OCI-LY1 (cell line): ENCODE results near the gene NDFIP2.

Source experiments
- H2AFZ ChIP-seq: fragments of 200-600 bp; sonication (generic), shearing (Covaris generic); 2 replicates; pipeline ENCODE4 v1.6.0; 2014; ENCODE audit warnings: antibody characterized with exemption, mild to moderate bottlenecking, low read length
- H3F3A ChIP-seq: fragments of 200-600 bp; sonication (generic), shearing (Covaris generic); 2 replicates; pipeline ENCODE4 v1.6.0; 2014; ENCODE audit warnings: mild to moderate bottlenecking, antibody characterized with exemption, low read length, moderate library complexity; ENCODE audit not compliant: insufficient read depth
- H3K27ac ChIP-seq: fragments of 200-600 bp; sonication (generic); 2 replicates; pipeline ENCODE4 v1.5.1; 2014; ENCODE audit warnings: low read length, mixed run types, mild to moderate bottlenecking, low read depth; ENCODE audit not compliant: poor library complexity, severe bottlenecking
- H3K27me3 ChIP-seq: fragments of 200-600 bp; sonication (generic); 2 replicates; pipeline ENCODE4 v1.6.0; 2014; ENCODE audit warnings: antibody characterized with exemption, mild to moderate bottlenecking, low read length, moderate library complexity; ENCODE audit not compliant: insufficient read depth
- H3K36me3 ChIP-seq: fragments of 200-600 bp; sonication (generic); 2 replicates; pipeline ENCODE4 v1.6.1; 2014; ENCODE audit warnings: mild to moderate bottlenecking, antibody characterized with exemption, low read length, moderate library complexity, mixed read lengths; ENCODE audit not compliant: insufficient read depth
- H3K4me1 ChIP-seq: fragments of 200-600 bp; sonication (generic); 2 replicates; pipeline ENCODE4 v1.5.1; 2014; ENCODE audit warnings: mild to moderate bottlenecking, low read length, moderate library complexity; ENCODE audit not compliant: insufficient read depth, severe bottlenecking
- H3K4me2 ChIP-seq: fragments of 200-600 bp; sonication (generic), shearing (Covaris generic); 2 replicates; pipeline ENCODE4 v1.6.1; 2014; ENCODE audit warnings: low read length
- H3K4me3 ChIP-seq: fragments of 200-600 bp; sonication (generic); 2 replicates; pipeline ENCODE4 v1.5.1; 2014; ENCODE audit warnings: low read length, low read depth, mild to moderate bottlenecking, mixed read lengths; ENCODE audit not compliant: poor library complexity, severe bottlenecking
- H3K79me2 ChIP-seq: fragments of 200-600 bp; shearing (Covaris generic); 2 replicates; pipeline ENCODE4 v1.6.1; 2016; ENCODE audit warnings: mixed run types, low read length, mixed read lengths; ENCODE audit not compliant: insufficient read depth
- H3K9ac ChIP-seq: fragments of 200-600 bp; sonication (generic), shearing (Covaris generic); 2 replicates; pipeline ENCODE4 v1.6.1; 2014; ENCODE audit warnings: mild to moderate bottlenecking, low read length, mixed read lengths
- H3K9me2 ChIP-seq: fragments of 200-600 bp; sonication (generic), shearing (Covaris generic); 2 replicates; pipeline ENCODE4 v1.6.1; 2014; ENCODE audit warnings: low read depth, mild to moderate bottlenecking, low read length, mixed read lengths
- H3K9me3 ChIP-seq: fragments of 200-600 bp; shearing (Covaris generic); 2 replicates; pipeline ENCODE4 v1.6.1; 2014; ENCODE audit warnings: low read length, mixed read lengths
- H4K20me1 ChIP-seq: fragments of 200-600 bp; sonication (generic), shearing (Covaris generic); 2 replicates; pipeline ENCODE4 v1.6.0; 2016; ENCODE audit warnings: mild to moderate bottlenecking, low read length; ENCODE audit not compliant: insufficient read depth
- CTCF ChIP-seq: fragments of 200-600 bp; sonication (generic), shearing (Covaris generic); IDR thresholded peaks from 2 replicates; pipeline ENCODE4 v1.5.1; 2017; ENCODE audit warnings: mild to moderate bottlenecking, antibody characterized with exemption, low read length, moderate library complexity, mixed read lengths
- EZH2 ChIP-seq: fragments of 200-600 bp; sonication (generic), shearing (Covaris generic); IDR thresholded peaks from 2 replicates; pipeline ENCODE4 v1.8.0; 2017; ENCODE audit warnings: borderline replicate concordance, mixed run types, mild to moderate bottlenecking, antibody characterized with exemption, low read length, moderate library complexity, mixed read lengths

Gene NDFIP2

DNA sequence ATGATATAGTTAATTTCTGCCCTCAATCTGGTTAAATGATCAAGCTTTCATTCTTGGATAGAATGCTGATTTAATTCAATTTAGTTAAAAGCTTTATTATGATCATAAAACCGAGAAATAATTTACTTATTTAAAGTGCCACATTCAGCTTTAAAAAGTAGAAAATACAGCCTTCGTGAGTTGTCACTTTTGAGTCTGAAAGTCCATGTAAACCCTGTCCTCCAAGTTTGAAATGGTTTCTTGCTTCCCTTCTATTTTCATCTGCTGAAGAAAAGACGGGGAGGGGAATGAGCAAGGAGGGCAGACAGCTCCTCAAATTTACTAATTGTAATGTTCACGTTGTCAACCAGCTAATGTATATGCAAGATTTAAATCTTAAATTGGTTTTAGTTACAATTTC lies 59.5 kb downstream of the NDFIP2 start:
- H3K4me3 ChIP-seq: no peak overlapping the region
- no peak overlapping the region for H3K27ac ChIP-seq
- H3K9me2 ChIP-seq: no peaks in the 10 kb centered on the region
- H3K9me3 ChIP-seq: no peaks in the 10 kb centered on the region
- H3K27me3 ChIP-seq: no peaks in the 10 kb centered on the region
- H3F3A ChIP-seq: no peaks in the 10 kb centered on the region
- no peaks in the 10 kb centered on the region for H3K79me2 ChIP-seq
- no peaks in the 10 kb centered on the region for H4K20me1 ChIP-seq
- no peak for TF ChIP-seq CTCF
- TF ChIP-seq EZH2: no peak
- H3K4me2 ChIP-seq: no peak overlapping the region
- no peak overlapping the region for H2AFZ ChIP-seq
- no peaks in the 10 kb centered on the region; the same call in 1 of the 2 replicates for H3K36me3 ChIP-seq
- no peaks in the 10 kb centered on the region for H3K4me1 ChIP-seq
- no peak overlapping the region; the same call in 1 of the 2 replicates for H3K9ac ChIP-seq

DNA sequence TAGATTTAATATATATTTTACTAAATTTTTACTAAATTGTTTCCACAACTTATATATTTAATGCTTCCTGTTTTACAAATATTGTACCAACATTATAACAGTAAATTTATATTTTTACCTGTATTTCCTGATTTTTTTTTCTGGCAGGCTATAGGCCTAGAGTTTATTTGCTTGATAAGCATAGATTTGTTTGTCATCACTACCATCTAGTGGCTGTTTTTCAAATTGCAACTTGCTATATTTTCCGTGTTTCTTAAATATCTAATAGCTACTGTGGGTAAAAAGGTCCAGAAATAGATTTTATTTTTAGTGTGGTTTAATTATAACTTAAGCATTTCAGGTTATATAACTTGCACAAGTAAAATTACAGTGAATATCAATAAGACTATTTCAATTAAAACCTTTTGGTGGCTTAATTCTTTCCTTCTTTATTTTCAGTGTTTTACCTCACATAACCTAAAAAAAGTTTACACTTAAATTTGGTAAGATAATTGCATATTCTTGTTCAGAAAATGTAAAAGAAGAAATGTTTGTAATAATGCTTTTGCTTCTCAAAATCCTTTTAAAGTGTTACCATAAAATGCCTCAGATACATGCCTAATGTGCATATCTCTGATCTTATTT lies 60.6 kb downstream of the NDFIP2 start:
- Histone ChIP-seq H3K9me2 (no peaks in the 10 kb centered on the region), H3K4me1 (no peaks in the 10 kb centered on the region), H3K9me3 (no peaks in the 10 kb centered on the region), H3K27me3 (no peaks in the 10 kb centered on the region), H3K4me3 (no peak overlapping the region), H3K79me2 (no peaks in the 10 kb centered on the region), H4K20me1 (no peaks in the 10 kb centered on the region), H3F3A (no peaks in the 10 kb centered on the region), H3K9ac (no peak overlapping the region), H3K27ac (no peak overlapping the region), H3K36me3 (no peaks in the 10 kb centered on the region; the same call in 1 of the 2 replicates), H2AFZ (no peak overlapping the region), H3K4me2 (no peak overlapping the region)
- TF ChIP-seq CTCF: peak; percentile 93
- TF ChIP-seq EZH2: no peak

DNA sequence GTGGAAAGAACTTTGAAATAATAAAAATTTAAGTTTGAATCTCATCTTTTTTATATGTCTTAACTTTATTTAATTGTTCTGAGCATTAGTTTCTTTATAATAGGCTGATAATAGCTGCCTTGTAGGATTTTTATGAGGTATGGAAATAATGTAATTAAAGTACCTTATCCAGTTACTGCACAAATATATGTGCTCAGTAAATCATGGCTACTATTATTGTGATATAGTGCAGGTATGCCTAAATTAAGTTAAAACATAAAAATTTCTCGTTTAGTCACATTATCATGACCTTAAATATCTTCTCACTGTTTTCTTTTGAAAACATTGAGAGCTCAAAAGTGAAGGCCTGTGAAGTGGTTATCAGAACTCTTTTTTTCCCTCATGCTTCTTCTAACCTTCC lies 62.9 kb downstream of the NDFIP2 start:
- Histone ChIP-seq H3K79me2 (no peaks in the 10 kb centered on the region), H2AFZ (no peak overlapping the region), H3K9ac (no peak overlapping the region), H3K4me1 (no peaks in the 10 kb centered on the region), H3K4me3 (no peak overlapping the region), H3K9me3 (no peaks in the 10 kb centered on the region), H3F3A (no peaks in the 10 kb centered on the region), H3K27me3 (no peaks in the 10 kb centered on the region), H3K36me3 (no peaks in the 10 kb centered on the region), H4K20me1 (no peaks in the 10 kb centered on the region), H3K9me2 (no peaks in the 10 kb centered on the region), H3K27ac (no peak overlapping the region), H3K4me2 (no peak overlapping the region)
- TF ChIP-seq EZH2: no peak
- no peak for TF ChIP-seq CTCF
